Activated CD4-positive, alpha-beta T cell treated with anti-CD3 and anti-CD28 coated beads, Interleukin-2, amount 50 U/mL, for 1 hour (primary cell): ENCODE measurements around the gene AXDND1.
"Not testable (repeated sequence)": the region's sequence is repeated elsewhere in the genome, so short reads cannot be mapped to it uniquely, and the experiment has no call there.

ENCODE experiments used
- DNase-seq: peaks from one replicate; pipeline ENCODE4 v3.0.0-alpha.2; 2020

Gene AXDND1

DNA sequence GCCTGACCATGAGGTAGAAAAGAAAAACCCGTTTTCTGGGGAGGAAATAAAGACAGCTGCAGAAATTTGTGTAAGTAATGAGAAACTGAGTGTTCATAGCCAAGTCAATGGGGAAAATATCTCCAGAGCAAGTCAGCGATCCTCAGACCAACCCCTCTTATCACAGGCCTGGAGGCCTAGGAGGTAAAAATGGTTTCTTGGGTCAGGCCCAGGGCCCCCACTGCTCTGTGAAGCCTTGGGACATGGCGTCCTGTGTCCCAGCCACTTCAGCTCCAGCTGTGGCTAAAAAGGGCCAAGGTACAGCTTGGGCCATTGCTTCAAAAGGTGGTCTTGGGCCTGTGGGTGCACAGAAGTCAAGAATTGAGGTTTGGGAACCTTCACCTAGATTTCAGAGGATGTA lies 108.9 kb downstream of the AXDND1 start:
- DNase-seq = no peak

- no peak for DNase-seq
These were observed 110.7 kb downstream of the AXDND1 start for GRCh38 chr1:179476484-179476883.

- DNase-seq = no peak
These were observed 112.6 kb downstream of the AXDND1 start for GRCh38 chr1:179478370-179478769.

DNA sequence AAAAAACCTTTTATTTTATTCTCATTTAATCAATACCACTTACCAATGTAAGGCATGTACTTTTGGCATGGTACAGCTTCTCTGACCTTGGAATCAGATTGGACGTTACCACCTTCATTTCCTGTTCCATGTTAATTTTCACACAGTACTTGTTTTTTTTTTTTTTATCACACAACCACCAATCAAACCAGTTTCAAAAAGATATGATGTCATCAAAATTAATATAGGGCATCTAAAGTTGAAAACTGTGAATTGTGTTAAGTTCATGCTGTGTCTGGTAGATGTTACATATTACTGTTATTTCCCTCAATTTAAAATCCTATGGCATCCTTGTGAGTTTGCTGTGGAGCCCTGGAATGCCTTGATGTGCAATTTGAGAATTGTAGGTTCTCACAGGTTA lies 124.8 kb downstream of the AXDND1 start:
- no peak for DNase-seq

DNA sequence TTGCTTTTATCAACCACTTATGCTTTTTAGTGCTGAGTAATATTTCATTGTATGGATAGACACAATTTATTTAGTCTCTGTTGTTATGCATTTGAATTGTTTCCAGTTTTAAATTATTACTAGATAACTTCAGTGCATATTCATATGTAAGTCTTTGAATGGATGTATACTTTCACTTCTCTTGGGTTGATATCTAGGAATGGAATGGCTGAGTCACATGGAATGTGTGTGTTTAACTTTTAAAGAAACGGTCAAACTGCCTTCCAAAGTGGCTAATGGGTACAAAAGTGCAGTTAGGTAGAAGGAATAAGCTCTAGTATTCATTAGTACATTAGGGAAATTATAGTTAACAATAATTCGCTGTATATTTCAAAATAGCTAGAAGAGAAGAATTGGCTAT lies 127.6 kb downstream of the AXDND1 start:
- DNase-seq = no peak

DNA sequence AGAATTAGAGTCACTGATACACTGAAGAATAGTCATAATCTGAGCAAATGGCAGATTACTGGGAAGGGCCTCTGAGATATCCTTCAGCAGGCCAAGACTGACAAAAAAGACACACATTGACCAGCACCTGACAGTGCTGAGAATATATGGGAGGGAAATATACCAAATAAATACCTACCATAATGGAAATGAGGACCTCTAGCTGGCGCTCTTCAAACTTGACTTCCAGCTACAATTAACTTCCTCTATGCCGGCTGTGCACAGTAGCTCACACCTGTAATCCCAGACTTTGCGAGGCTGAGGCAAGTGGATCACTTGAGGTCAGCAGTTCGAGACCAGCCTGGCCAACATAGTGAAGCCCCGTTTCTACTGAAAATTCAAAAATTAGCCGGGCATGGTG lies 140.4 kb downstream of the AXDND1 start:
- DNase-seq = no peak

- DNase-seq = no peak
These were observed 143.6 kb downstream of the AXDND1 start for GRCh38 chr1:179509384-179509783.

GRCh38 chr1:179510038-179510437 lies 144.3 kb downstream of the AXDND1 start:
- no peak for DNase-seq

DNA sequence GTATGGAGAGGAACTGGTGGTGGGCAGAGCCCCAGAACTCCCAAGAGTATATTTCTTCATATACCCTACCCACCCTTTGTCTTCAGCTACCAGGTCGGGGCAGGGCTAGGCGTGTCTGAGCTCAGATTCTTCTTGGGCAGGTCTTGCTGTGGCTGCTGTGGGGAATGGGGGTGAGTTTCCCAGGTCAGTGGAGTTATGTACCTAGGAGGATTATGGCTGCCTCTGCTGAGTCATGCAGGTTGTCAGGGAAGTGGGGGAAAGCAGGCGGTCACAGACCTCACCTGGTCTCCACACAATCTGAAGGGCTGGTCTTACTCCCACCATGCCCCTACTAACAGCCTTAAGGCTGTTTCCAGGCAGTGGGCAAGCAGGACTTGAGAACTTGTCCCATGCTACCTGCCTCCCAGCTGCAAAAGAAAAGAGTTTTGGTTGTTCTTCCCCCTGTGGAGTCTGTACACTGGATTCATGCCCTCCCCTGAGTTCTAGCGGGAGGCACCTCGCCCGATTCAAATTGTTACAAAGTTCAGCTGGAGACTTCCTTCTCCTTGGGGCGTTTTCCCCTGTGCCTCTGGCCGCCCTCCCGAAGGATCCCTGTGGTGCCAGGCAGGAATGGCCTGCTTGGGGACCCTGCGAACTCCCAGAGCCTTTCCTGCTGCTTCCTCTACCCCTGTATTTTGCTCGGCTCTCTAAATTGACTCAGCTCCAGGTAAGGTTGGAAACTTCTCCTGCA lies 151.4 kb downstream of the AXDND1 start:
- DNase-seq = no peak

- DNase-seq = not testable (repeated sequence)
These were observed 152.8 kb downstream of the AXDND1 start for GRCh38 chr1:179518544-179518943.

- DNase-seq = no peak
These were observed 163.9 kb downstream of the AXDND1 start for GRCh38 chr1:179529482-179530195.

DNA sequence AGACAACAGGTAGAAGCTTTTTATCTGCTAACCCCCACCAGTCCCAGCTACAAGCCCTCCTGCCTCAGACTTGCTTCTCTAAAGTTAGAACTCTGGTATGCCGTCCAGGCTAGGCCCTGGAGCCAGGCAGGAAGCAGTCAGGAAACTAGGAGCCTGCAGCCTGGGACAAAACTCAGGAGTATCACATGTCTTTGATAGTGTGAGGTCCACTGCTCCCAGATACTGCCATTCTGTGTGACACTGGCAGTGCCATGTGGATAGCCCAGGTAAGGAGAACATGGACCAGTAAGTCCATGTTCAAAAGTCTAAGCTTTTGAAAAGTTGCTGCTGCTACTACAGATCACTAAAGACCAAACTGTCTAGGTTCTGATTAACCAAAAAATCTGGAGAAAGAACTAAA lies 164.6 kb downstream of the AXDND1 start:
- DNase-seq = no peak

GRCh38 chr1:179541774-179542173 lies 176.0 kb downstream of the AXDND1 start:
- DNase-seq = no peak

DNA sequence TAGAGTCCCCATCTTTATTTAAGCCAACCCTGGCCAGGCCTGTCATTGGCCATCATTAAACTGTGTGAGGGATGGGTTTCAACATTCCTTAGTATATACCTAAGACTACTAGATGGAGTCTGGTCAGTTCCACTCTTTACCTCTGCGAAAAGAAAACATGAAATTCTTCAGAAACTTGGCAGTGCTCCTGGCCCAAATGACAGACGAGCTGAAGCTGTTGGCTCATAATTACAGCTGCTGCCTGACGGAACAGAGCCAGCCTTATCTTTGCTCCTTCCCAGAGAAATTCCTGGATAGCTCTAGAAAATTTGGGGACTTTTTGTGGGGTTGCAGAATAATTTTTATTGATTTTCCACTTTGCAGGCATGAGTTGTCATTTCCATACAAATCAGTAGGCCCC lies 179.6 kb downstream of the AXDND1 start:
- DNase-seq = no peak

GRCh38 chr1:179547021-179547535 lies 181.3 kb downstream of the AXDND1 start:
- no peak for DNase-seq

GRCh38 chr1:179548666-179549367 lies 183.0 kb downstream of the AXDND1 start:
- no peak for DNase-seq

- no peak for DNase-seq
These were observed 183.6 kb downstream of the AXDND1 start for GRCh38 chr1:179549368-179549700.

DNA sequence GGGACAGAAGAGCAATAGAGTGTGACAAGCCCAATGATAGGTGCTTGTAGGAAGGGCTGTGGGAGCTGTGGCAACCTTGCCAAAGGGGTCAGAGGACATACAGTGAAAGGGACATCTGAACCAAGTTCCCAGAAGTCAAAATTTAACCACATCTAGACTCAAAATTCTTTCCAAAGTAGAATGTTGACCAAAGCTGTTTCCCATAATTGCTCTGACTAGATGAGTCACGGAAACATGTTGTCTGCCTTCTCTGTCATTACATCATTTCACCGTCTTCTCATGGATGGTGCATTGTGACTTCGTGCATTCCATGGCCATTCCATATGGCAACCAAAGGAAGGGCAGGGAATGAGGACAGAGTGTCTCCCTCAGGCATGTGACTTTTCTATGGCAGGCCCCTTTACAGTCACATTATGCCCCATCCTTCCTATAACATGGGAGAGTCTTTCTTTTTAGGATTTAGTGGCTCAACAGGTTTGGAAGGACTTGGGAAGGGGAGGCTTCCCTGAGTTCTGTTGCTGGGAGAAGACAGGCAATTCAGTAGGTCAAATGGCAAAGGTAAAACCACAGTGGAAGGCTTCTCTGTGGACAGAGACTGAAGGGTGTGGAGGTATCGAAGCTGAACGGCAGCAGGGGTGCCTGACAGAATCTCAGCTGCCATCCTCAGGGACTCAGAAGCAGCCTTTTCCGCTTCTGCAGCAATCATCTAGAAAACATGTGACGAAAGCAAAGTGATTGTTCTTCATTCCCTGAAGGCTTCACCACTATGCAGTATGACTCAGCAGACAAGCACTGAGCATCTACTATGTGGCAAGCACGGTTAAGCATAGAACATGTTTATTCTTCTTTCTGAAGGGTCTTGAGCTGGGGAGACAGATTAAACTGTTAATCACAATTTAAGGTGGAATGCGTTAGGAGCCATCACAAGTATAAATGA lies 185.2 kb downstream of the AXDND1 start:
- no peak for DNase-seq

- DNase-seq = no peak
These were observed 188.7 kb downstream of the AXDND1 start for GRCh38 chr1:179554427-179554826.

GRCh38 chr1:179558078-179558477 lies 192.3 kb downstream of the AXDND1 start:
- DNase-seq = no peak

DNA sequence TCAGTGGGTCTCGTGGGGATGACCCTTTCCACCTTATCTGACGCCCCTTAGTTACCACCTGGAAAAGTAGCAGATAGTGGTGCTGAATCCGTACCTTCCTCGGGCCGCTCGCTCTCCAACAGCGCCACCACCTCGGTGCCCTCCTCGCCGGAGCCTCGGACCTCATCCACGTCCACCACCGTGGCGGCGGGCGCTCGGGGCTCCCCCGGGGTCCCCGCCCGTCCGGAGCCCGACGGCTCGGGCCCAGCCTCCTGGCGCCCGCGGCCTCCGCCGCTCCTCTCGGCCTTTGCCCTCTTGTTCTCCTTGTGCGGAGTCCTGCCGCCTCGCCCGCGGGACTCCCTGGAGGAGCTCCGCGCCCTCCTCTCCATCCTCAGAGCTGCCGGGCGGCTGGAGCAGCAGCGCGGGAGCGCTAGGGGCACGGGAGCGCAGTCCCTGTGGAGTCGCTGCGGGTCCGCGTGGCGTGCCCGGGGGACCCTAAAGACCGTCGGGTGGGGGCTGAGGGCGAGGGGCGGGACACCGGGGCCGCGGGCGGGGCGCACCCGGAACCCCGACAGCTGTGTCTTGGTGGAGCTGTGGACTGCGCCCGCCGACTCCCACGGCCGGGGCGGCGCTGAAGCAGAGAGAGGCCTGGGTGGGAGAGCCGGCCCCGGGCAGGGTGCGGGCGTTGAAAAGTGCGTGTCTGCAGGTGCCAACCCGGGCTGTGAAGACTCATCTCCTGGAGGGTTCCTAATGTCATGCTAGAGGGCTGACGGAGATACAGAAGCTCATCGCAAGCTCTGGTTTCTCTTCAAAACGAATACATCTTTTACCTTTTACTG lies 209.9 kb downstream of the AXDND1 start, which contains the start of gene NPHS2:
TSS of gene NPHS2 (minus strand) at position 452 of the 818 bp plus-strand sequence. CDS start at position 368, 84 bp downstream.
- DNase-seq = no peak

DNA sequence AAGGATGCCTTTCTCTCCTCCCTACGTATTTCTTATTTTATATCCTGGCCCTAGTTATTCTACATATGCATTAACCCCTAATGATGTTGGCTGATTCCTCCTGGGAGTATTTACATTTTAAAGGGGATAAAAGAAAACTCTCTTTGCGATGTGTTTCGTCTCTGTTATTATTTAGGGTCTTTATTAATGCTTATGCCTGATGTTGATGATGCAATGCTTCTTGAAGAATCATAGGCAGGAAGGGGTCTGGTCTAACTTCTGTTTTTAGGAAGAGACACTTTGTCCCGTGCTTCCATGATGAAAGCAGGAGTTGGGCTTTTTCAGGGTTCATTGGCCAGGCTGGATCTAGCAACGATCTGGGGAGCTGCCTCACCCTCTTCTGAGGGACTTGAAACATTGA lies 210.7 kb downstream of the AXDND1 start:
- DNase-seq = no peak
